Nasal cavity respiratory epithelium epithelial cell of viscerocranial mucosa (primary cell): Measurements from ENCODE around the gene FBXO30. TPM values are rescaled to one million over a fixed set of nuclear protein-coding genes. Genes with fewer than 3 reads are reported as not detected.

Experiments used
- total RNA-seq: library from RNA; depleted of rRNA; stranded (reverse); fragments of >200 nt; gene quantifications from 2 replicates; pipeline ENCODE4 v1.2.3, GENCODE V29; 2014

The FBXO30 gene, protein sequence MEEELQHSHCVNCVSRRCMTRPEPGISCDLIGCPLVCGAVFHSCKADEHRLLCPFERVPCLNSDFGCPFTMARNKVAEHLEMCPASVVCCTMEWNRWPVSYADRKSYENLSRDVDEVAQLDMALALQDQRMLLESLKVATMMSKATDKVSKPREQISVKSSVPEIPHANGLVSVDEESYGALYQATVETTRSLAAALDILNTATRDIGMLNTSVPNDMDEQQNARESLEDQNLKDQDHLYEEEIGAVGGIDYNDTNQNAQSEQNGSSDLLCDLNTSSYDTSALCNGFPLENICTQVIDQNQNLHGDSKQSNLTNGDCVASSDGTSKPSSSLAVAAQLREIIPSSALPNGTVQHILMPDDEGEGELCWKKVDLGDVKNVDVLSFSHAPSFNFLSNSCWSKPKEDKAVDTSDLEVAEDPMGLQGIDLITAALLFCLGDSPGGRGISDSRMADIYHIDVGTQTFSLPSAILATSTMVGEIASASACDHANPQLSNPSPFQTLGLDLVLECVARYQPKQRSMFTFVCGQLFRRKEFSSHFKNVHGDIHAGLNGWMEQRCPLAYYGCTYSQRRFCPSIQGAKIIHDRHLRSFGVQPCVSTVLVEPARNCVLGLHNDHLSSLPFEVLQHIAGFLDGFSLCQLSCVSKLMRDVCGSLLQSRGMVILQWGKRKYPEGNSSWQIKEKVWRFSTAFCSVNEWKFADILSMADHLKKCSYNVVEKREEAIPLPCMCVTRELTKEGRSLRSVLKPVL
- 17.8 and 22.7 TPM in 2 replicates for total RNA-seq

DNA sequence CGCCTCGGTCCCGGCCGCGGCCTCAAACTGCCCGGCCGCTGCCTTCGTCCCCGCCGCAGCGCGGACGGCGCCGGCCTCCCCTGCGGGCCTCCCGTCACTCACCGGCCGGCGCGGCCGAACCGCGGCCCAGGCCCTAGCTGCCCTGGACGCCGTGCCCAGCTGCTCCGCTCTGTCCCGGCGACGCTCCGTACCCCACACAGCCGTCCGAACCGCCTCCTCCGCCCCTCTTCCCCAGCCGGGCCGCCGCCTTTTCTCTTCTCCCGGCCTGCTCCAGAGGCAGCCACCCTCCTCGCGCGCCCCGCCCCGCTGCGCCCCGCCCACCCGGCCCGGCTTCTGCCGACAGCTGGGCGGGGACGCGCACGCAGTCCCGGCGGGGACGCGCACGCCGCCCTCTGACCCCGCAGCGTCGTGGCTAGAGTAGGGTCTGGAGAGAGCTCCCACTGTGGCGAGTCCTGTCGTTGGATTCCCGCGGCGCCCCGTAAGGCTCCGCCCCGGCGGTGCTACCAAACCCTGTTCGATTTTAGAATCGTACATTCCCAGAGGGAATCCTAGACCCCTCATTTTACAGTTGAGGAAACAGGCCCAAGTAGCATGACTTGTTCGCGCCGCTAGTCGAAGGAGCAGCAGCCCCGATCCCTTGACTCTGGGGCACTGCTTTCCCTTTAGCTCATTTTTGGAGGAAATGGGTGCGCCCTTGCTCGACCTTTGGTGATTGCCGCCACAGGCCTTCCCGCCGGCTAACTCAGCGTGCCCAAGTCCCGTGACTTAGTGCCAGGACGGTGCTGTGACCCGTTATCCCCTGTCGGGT is at the start of gene FBXO30:
Gene FBXO30, minus strand, starts transcription at position 295 of the 808 bp plus-strand sequence. CDS start 8,390 bp downstream, outside the sequence.

Other genes with a start within 250 kb of the FBXO30 start
- 4.4 and 4.5 TPM in 2 replicates for gene EPM2A, start 79.3 kb downstream of the FBXO30 start, total RNA-seq
- 15.4 and 25.6 TPM in 2 replicates for gene SHPRH, start 149.6 kb upstream of the FBXO30 start, total RNA-seq
- gene GRM1, start 214.3 kb upstream of the FBXO30 start, total RNA-seq, result under 0.01 TPM in 1 of 2 replicates, not detected in the other